Liver (tissue), 3 donors: ENCODE data around the gene ZNF148.

Experiments used
- CTCF ChIP-seq: fragments of 150-350 bp; IDR thresholded peaks from 2 replicates; pipeline ENCODE4 v1.5.1; 2017; ENCODE audit warnings: improper control_type of control experiment, low read depth, low read length; ENCODE audit not compliant: missing input control
- HNF4G ChIP-seq: IDR thresholded peaks from 2 replicates; pipeline ENCODE4 v1.6.1; 2016; ENCODE audit warnings: antibody characterized with exemption
- RAD21 ChIP-seq, 2 donors: IDR thresholded peaks; 2 replicates each; pipeline ENCODE4 v1.6.1; 2016; ENCODE audit warnings: antibody characterized with exemption in 2 of 2, mild to moderate bottlenecking in 2 of 2
- TAF1 ChIP-seq: conservative IDR thresholded peaks from 2 replicates; pipeline ENCODE4 v1.6.1; 2016; ENCODE audit warnings: antibody characterized with exemption, mild to moderate bottlenecking
- donor health status: healthy.
- donor health status: healthy.

- TF ChIP-seq RAD21 (IDR thresholded peaks at IDR 0.05) (no peak), HNF4G (no peak), CTCF (no peak), TAF1 (no peak)
Observed at GRCh38 chr3:125401402-125401801, 26.3 kb upstream of the ZNF148 start.
